ENCODE data around the gene ACAN. TPM values are rescaled to one million over a fixed set of nuclear protein-coding genes. Genes with fewer than 3 reads are reported as not detected.

Gene ACAN
- total RNA-seq, 2 donors from 2014 or later, result 0.16 TPM; not detected in 1

DNA sequence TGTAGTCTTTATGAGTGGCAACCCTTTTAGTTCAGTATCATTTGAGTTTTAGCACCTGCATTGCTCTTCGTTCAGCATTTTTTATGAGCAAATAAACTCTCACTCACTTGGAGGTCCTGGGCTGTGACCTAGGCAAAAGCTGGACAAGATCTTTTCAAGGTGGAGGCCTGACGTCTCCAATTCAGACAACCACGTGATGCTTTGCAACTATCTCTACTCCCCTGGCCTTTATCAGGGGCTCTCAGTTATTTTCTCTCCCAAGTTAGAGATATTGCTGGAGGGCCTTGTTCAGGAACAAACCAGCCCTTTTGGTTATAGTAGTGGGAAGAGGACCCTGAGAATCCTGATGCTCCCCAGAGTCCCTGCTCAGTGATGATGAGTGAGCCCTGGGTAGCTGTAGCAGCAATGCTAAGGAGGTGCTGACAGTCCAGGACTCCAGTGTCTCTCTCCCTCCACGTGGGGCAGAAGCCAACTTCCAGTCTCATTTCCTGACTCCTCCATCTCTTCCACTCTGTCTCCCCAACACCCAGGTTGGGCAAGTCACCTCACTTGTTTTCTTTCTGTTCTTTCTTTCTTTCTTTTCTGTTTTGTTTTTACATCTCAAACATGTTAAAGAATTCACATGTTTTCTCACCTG lies 61.7 kb downstream of the ACAN start:
- no peaks in the 10 kb centered on the region for H3K36me3 ChIP-seq
- H3K4me3 ChIP-seq, result no peak overlapping the region
- no peaks in the 10 kb centered on the region for H3K4me1 ChIP-seq
- H3K9me3 ChIP-seq, result no peaks in the 10 kb centered on the region
- no peak overlapping the region for H3K27ac ChIP-seq
- TF ChIP-seq CTCF (IDR thresholded peaks at IDR 0.05), result no peak
- DNase-seq (ENCODE audit: low spot score), result no peak
- H3K27me3 ChIP-seq, result no peaks in the 10 kb centered on the region

- no peak for DNase-seq (ENCODE audit: low spot score)
- H3K4me3 ChIP-seq, result no peak overlapping the region
Measured at GRCh38 chr15:88865498-88866099, 62.4 kb downstream of the ACAN start.

GRCh38 chr15:88866295-88866881 lies 63.2 kb downstream of the ACAN start:
- no peak for TF ChIP-seq CTCF (IDR thresholded peaks at IDR 0.05)
- no peaks in the 10 kb centered on the region for H3K27me3 ChIP-seq
- no peaks in the 10 kb centered on the region for H3K36me3 ChIP-seq
- no peak overlapping the region for H3K4me3 ChIP-seq
- no peaks in the 10 kb centered on the region for H3K9me3 ChIP-seq
- no peak for DNase-seq (ENCODE audit: low spot score)
- H3K4me1 ChIP-seq, result no peaks in the 10 kb centered on the region
- no peak overlapping the region for H3K27ac ChIP-seq

More at GRCh38 chr15:88865498-88866099, 62.4 kb downstream of the ACAN start:
- TF ChIP-seq CTCF (IDR thresholded peaks at IDR 0.05), result no peak
- H3K9me3 ChIP-seq, result no peaks in the 10 kb centered on the region
- H3K36me3 ChIP-seq, result no peaks in the 10 kb centered on the region
- H3K4me1 ChIP-seq, result no peaks in the 10 kb centered on the region
- no peaks in the 10 kb centered on the region for H3K27me3 ChIP-seq
- no peak overlapping the region for H3K27ac ChIP-seq

GRCh38 chr15:88871313-88871712 lies 68.1 kb downstream of the ACAN start:
- no peaks in the 10 kb centered on the region for H3K9me3 ChIP-seq
- no peaks in the 10 kb centered on the region for H3K4me1 ChIP-seq
- H3K4me3 ChIP-seq, result no peak overlapping the region
- no peak for DNase-seq (ENCODE audit: low spot score)
- no peak for TF ChIP-seq CTCF (IDR thresholded peaks at IDR 0.05)
- H3K27me3 ChIP-seq, result no peaks in the 10 kb centered on the region
- no peaks in the 10 kb centered on the region for H3K36me3 ChIP-seq
- no peak overlapping the region for H3K27ac ChIP-seq

- no peak for TF ChIP-seq CTCF (IDR thresholded peaks at IDR 0.05)
- Histone ChIP-seq H3K4me1 (no peaks in the 10 kb centered on the region), H3K9me3 (no peaks in the 10 kb centered on the region), H3K36me3 (no peaks in the 10 kb centered on the region), H3K27me3 (no peaks in the 10 kb centered on the region), H3K27ac (no peak overlapping the region), H3K4me3 (no peak overlapping the region)
- no peak for DNase-seq (ENCODE audit: low spot score)
Measured at GRCh38 chr15:88872106-88872505, 68.9 kb downstream of the ACAN start.

Data from right atrium auricular region (tissue), 2 donors.